GM12878 (cell line): Measurements from ENCODE around the gene NT5C2. TPM values are rescaled to one million over a fixed set of nuclear protein-coding genes. Genes with fewer than 3 reads are reported as not detected.

Experiments used
- BCL11A ChIP-seq: IDR thresholded peaks from 2 replicates; pipeline ENCODE4 v1.6.1; 2011; ENCODE audit warnings: low read depth, low read length
- CEBPB ChIP-seq, 2 experiments: fragments of 150-350 bp in 1 of 2; IDR thresholded peaks; 2 replicates each; pipeline ENCODE4 v1.6.1; 2012 to 2014; ENCODE audit warnings: low read depth in 2 of 2, low read length in 2 of 2, borderline replicate concordance in 1 of 2, inconsistent platforms in 1 of 2
- CHD4 ChIP-seq: fragments of 200-600 bp; sonication (generic); IDR thresholded peaks from 2 replicates; pipeline ENCODE4 v1.6.1; 2016; ENCODE audit warnings: mild to moderate bottlenecking
- E2F8 ChIP-seq: fragments of 450-650 bp; IDR thresholded peaks from 2 replicates; pipeline ENCODE4 v1.6.1; 2018; ENCODE audit warnings: mild to moderate bottlenecking, low read depth, moderate library complexity; ENCODE audit not compliant: partially characterized antibody
- FOXK2 ChIP-seq: fragments of 450-650 bp; IDR thresholded peaks from 2 replicates; pipeline ENCODE4 v1.6.1; 2017; ENCODE audit warnings: mild to moderate bottlenecking, moderate library complexity
- IKZF2 ChIP-seq, 2 experiments: fragments of 450-650 bp; IDR thresholded peaks; 2 replicates each; pipeline ENCODE4 v1.6.1; 2017; ENCODE audit warnings: mild to moderate bottlenecking in 2 of 2, moderate library complexity in 2 of 2
- IRF3 ChIP-seq: fragments of 450-650 bp; IDR thresholded peaks from 2 replicates; pipeline ENCODE4 v1.6.1; 2014; ENCODE audit warnings: mild to moderate bottlenecking
- JUND ChIP-seq: IDR thresholded peaks from 2 replicates; pipeline ENCODE4 v1.6.1; 2012; ENCODE audit warnings: low read depth, mild to moderate bottlenecking, low read length, improper control_type of control experiment, moderate library complexity
- MAX ChIP-seq: IDR thresholded peaks from 2 replicates; pipeline ENCODE4 v1.6.1; 2012; ENCODE audit warnings: low read depth, low read length, improper control_type of control experiment
- NKRF ChIP-seq: fragments of 450-650 bp; conservative IDR thresholded peaks from 2 replicates; pipeline ENCODE4 v1.6.1; 2017; ENCODE audit warnings: mild to moderate bottlenecking, moderate library complexity
- POLR2AphosphoS2 ChIP-seq: IDR thresholded peaks from 2 replicates; pipeline ENCODE4 v1.6.1; 2011; ENCODE audit warnings: low read depth, mild to moderate bottlenecking, low read length, improper control_type of control experiment, moderate library complexity
- POLR2AphosphoS5 ChIP-seq: IDR thresholded peaks from 2 replicates; pipeline ENCODE4 v1.6.1; 2011; ENCODE audit warnings: mild to moderate bottlenecking, low read length, inconsistent platforms
- RAD51 ChIP-seq: fragments of 450-650 bp; IDR thresholded peaks from 2 replicates; pipeline ENCODE4 v1.6.1; 2016; ENCODE audit warnings: moderate library complexity, mild to moderate bottlenecking, inconsistent platforms
- RBBP5 ChIP-seq: fragments of 200-600 bp; sonication (generic); conservative IDR thresholded peaks from 2 replicates; pipeline ENCODE4 v1.6.1; 2016
- RELA ChIP-seq: fragments of 450-650 bp; IDR thresholded peaks from 2 replicates; pipeline ENCODE4 v1.8.0; 2014; ENCODE audit warnings: borderline replicate concordance; ENCODE audit not compliant: partially characterized antibody
- RFX5 ChIP-seq: IDR thresholded peaks from 2 replicates; pipeline ENCODE4 v1.6.1; 2011; ENCODE audit warnings: low read depth, low read length, improper control_type of control experiment
- SRF ChIP-seq, 2 experiments: IDR thresholded peaks; 2 replicates each; pipeline ENCODE4 v1.6.1; 2011; ENCODE audit warnings: low read depth in 2 of 2, low read length in 2 of 2, mild to moderate bottlenecking in 1 of 2, moderate library complexity in 1 of 2
- STAT3 ChIP-seq: IDR thresholded peaks from 2 replicates; pipeline ENCODE4 v1.6.1; 2011; ENCODE audit warnings: low read depth, low read length, improper control_type of control experiment
- TBL1XR1 ChIP-seq: IDR thresholded peaks from 2 replicates; pipeline ENCODE4 v1.6.1; 2012; ENCODE audit warnings: low read depth, low read length, improper control_type of control experiment
- TCF12 ChIP-seq: IDR thresholded peaks from 2 replicates; pipeline ENCODE4 v1.6.1; 2011; ENCODE audit warnings: low read depth, mild to moderate bottlenecking, low read length
- USF1 ChIP-seq: IDR thresholded peaks from 2 replicates; pipeline ENCODE4 v1.6.1; 2011; ENCODE audit warnings: borderline replicate concordance, low read depth, mild to moderate bottlenecking, moderate library complexity, mixed read lengths, low read length; ENCODE audit not compliant: insufficient read depth; ENCODE audit errors: extremely low read length
- ZNF24 ChIP-seq: fragments of 450-650 bp; IDR thresholded peaks from 2 replicates; pipeline ENCODE4 v1.6.1; 2017; ENCODE audit warnings: antibody characterized with exemption, mild to moderate bottlenecking
- ZNF384 ChIP-seq: IDR thresholded peaks from 2 replicates; pipeline ENCODE4 v1.6.1; 2012; ENCODE audit warnings: low read depth, mild to moderate bottlenecking, low read length, improper control_type of control experiment, borderline replicate concordance
- polyA plus RNA-seq, 11 experiments: library from polyadenylated mRNA; depleted of rRNA in 4 of 11; unstranded in 6 of 11; stranded (reverse) in 5 of 11; fragments of >200 nt; fragmentation: Nextera tagmentation in 4 of 11; fragmentation: Illumina TruSeq in 1 of 11; extraction: Ambion mirVana in 4 of 11; extraction: Trizol in 1 of 11; gene quantifications; 1 replicate in 1 of 11; 2 replicates in 10 of 11; pipeline versions ENCODE4 v1.2.1 to v1.2.3, GENCODE V29; 2011 to 2016; ENCODE audit warnings: inconsistent platforms in 2 of 11, missing spikeins in 2 of 11, low read depth in 1 of 11
- total RNA-seq, 4 experiments: library from RNA; depleted of rRNA in 3 of 4; stranded (reverse); fragments of >200 nt in 3 of 4; fragmentation: Illumina TruSeq in 1 of 4; extraction: Trizol in 1 of 4; gene quantifications; 2 replicates each; pipeline versions ENCODE4 v1.2.1 to v1.2.3, GENCODE V29; 2013 to 2021

NT5C2 gene
- total and polyA plus RNA-seq, 10 of the 15 experiments (the other 5 are each of a cell fraction or from before 2014, with no cell fraction given) = 15.8 to 70.1 (median 56.0) TPM

GRCh38 chr10:103193107-103193819, at the start of gene NT5C2 (continued):
- TF ChIP-seq JUND (no peak), BCL11A (0 out of 2 replicates have a peak, but pooled peaks have one; percentile 12), TBL1XR1 (no peak), SRF (IDR thresholded peaks at IDR 0.05; ENCODE audit: low read depth in 2 of 2, low read length in 2 of 2) (0 out of 4 replicates have a peak, but pooled peaks of 1 of the 2 experiments have one; percentile 17), FOXK2 (no peak), MAX (no peak), CHD4 (no peak), IRF3 (peak; percentile 82; the same call in 1 of the 2 replicates), STAT3 (no peak), CEBPB (IDR thresholded peaks at IDR 0.05; ENCODE audit: borderline replicate concordance in 1 of 2, low read depth in 2 of 2, low read length in 2 of 2) (no peak), ZNF384 (no peak), RAD51 (no peak), TCF12 (no peak), RFX5 (no peak), IKZF2 (IDR thresholded peaks at IDR 0.05) (peak in 1 of 2 experiments; percentile 44; a peak in 2 of 4 replicates), POLR2AphosphoS2 (no peak), RBBP5 (no peak), NKRF (no peak), USF1 (no peak), RELA (no peak), ZNF24 (no peak), E2F8 (no peak), POLR2AphosphoS5 (0 out of 2 replicates have a peak, but pooled peaks have one; percentile 27)
